ENCODE data around the gene LOXL4.

GRCh38 chr10:98238391-98238790 is 29.6 kb downstream of the LOXL4 start:
- TF ChIP-seq CTCF (IDR thresholded peaks at IDR 0.05) (no peak), EZH2 (IDR thresholded peaks at IDR 0.05) (no peak)
